MM.1S (cell line): ENCODE results near the gene SPEM2.

Experiments
- DNase-seq: peaks from one replicate; pipeline ENCODE4 v3.0.0-alpha.2; 2015
- H2AFZ ChIP-seq: fragments of 300-600 bp; sonication (generic); 2 replicates; pipeline ENCODE4 v1.6.0; 2016; ENCODE audit warnings: antibody characterized with exemption, low read length
- H3F3A ChIP-seq: fragments of 300-600 bp; sonication (generic); 2 replicates; pipeline ENCODE4 v1.6.1; 2016; ENCODE audit warnings: mild to moderate bottlenecking, antibody characterized with exemption, low read length, moderate library complexity, mixed read lengths; ENCODE audit not compliant: insufficient read depth
- H3K27ac ChIP-seq: fragments of 300-600 bp; sonication (generic); 2 replicates; pipeline ENCODE4 v1.5.1; 2016; ENCODE audit warnings: mild to moderate bottlenecking, low read length
- H3K27me3 ChIP-seq: fragments of 300-600 bp; sonication (generic); replicated peaks from 2 replicates; pipeline ENCODE4 v1.6.0; 2016; ENCODE audit warnings: low read length; ENCODE audit not compliant: insufficient read depth
- H3K36me3 ChIP-seq: fragments of 300-600 bp; sonication (generic); replicated peaks from 2 replicates; pipeline ENCODE4 v1.6.1; 2016; ENCODE audit warnings: mild to moderate bottlenecking, low read length, mixed read lengths; ENCODE audit not compliant: insufficient read depth
- H3K4me1 ChIP-seq: fragments of 300-600 bp; sonication (generic); 2 replicates; pipeline ENCODE4 v1.6.1; 2016; ENCODE audit warnings: low read length, mixed read lengths
- H3K4me2 ChIP-seq: fragments of 300-600 bp; sonication (generic); 2 replicates; pipeline ENCODE4 v1.6.0; 2016; ENCODE audit warnings: low read depth, low read length
- H3K4me3 ChIP-seq: fragments of 300-600 bp; sonication (generic); 2 replicates; pipeline ENCODE4 v1.5.1; 2016; ENCODE audit warnings: low read length, mixed read lengths
- H3K79me2 ChIP-seq: fragments of 300-600 bp; sonication (generic); 2 replicates; pipeline ENCODE4 v1.6.1; 2016; ENCODE audit warnings: mixed run types, low read length, mixed read lengths
- H3K9ac ChIP-seq: fragments of 300-600 bp; sonication (generic); 2 replicates; pipeline ENCODE4 v1.6.1; 2016; ENCODE audit warnings: low read length, mixed read lengths
- H3K9me2 ChIP-seq: fragments of 300-600 bp; sonication (generic); replicated peaks from 2 replicates; pipeline ENCODE4 v1.6.1; 2016; ENCODE audit warnings: mild to moderate bottlenecking, low read length, mixed read lengths; ENCODE audit not compliant: insufficient read depth
- H3K9me3 ChIP-seq: fragments of 300-600 bp; sonication (generic); replicated peaks from 2 replicates; pipeline ENCODE4 v1.6.1; 2016; ENCODE audit warnings: mild to moderate bottlenecking, low read length, mixed read lengths; ENCODE audit not compliant: insufficient read depth
- H4K20me1 ChIP-seq: fragments of 300-600 bp; sonication (generic); 2 replicates; pipeline ENCODE4 v1.6.1; 2016; ENCODE audit warnings: mild to moderate bottlenecking, low read length, moderate library complexity, mixed read lengths; ENCODE audit not compliant: insufficient read depth
- EZH2 ChIP-seq: fragments of 300-600 bp; sonication (generic); optimal IDR thresholded peaks from 2 replicates; pipeline ENCODE3; 2017; ENCODE audit warnings: low read depth, mild to moderate bottlenecking, antibody characterized with exemption, low read length, mixed read lengths
- EZH2phosphoT487 ChIP-seq: fragments of 300-600 bp; sonication (generic); IDR thresholded peaks from 2 replicates; pipeline ENCODE4 v1.6.1; 2018; ENCODE audit warnings: antibody characterized with exemption, low read length
- TF ChIP-seq, protein P1 (sequence below): fragments of 300-600 bp; sonication (generic); IDR thresholded peaks from 2 replicates; pipeline ENCODE4 v1.5.1; 2016; ENCODE audit warnings: antibody characterized with exemption, low read length, mixed read lengths

Gene SPEM2

DNA sequence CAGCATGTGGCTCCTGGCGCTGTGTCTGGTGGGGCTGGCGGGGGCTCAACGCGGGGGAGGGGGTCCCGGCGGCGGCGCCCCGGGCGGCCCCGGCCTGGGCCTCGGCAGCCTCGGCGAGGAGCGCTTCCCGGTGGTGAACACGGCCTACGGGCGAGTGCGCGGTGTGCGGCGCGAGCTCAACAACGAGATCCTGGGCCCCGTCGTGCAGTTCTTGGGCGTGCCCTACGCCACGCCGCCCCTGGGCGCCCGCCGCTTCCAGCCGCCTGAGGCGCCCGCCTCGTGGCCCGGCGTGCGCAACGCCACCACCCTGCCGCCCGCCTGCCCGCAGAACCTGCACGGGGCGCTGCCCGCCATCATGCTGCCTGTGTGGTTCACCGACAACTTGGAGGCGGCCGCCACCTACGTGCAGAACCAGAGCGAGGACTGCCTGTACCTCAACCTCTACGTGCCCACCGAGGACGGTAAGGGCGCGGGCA is 17.1 kb upstream of the SPEM2 start:
- Histone ChIP-seq H3K9me2 (no peaks in the 10 kb centered on the region), H3K27ac (no peak overlapping the region), H3K79me2 (no peaks in the 10 kb centered on the region), H3K9ac (no peak overlapping the region), H3F3A (no peaks in the 10 kb centered on the region), H3K36me3 (no peaks in the 10 kb centered on the region), H3K4me3 (no peak overlapping the region), H3K4me1 (no peaks in the 10 kb centered on the region; the same call in 1 of the 2 replicates), H3K4me2 (no peak overlapping the region), H3K9me3 (no peaks in the 10 kb centered on the region), H3K27me3 (peaks cover 70% of the 10 kb centered on the region), H4K20me1 (no peaks in the 10 kb centered on the region), H2AFZ (no peak overlapping the region)
- no peak for DNase-seq
- TF ChIP-seq, protein P1, sequence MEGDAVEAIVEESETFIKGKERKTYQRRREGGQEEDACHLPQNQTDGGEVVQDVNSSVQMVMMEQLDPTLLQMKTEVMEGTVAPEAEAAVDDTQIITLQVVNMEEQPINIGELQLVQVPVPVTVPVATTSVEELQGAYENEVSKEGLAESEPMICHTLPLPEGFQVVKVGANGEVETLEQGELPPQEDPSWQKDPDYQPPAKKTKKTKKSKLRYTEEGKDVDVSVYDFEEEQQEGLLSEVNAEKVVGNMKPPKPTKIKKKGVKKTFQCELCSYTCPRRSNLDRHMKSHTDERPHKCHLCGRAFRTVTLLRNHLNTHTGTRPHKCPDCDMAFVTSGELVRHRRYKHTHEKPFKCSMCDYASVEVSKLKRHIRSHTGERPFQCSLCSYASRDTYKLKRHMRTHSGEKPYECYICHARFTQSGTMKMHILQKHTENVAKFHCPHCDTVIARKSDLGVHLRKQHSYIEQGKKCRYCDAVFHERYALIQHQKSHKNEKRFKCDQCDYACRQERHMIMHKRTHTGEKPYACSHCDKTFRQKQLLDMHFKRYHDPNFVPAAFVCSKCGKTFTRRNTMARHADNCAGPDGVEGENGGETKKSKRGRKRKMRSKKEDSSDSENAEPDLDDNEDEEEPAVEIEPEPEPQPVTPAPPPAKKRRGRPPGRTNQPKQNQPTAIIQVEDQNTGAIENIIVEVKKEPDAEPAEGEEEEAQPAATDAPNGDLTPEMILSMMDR = no peak
- TF ChIP-seq EZH2 (no peak), EZH2phosphoT487 (no peak)

DNA sequence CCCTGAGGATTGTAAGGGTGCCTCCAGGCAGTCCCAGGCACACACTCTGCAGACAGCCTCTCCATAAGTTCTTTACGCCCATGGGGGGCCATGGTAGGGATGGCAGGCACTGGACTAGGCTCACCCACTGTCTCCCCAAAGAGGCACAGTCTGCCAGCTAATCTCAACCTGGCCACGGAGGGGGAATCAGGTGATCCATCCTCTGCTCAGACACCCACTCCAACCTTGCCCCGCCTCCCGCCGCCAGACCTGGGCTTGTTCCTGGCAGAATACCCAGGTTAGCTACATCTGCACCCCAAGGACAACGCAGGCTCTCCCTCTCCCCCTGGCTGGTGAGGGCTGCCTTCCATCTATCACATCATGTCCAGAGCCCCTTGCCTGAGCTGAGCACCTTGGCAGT is 16.6 kb upstream of the SPEM2 start:
- TF ChIP-seq, protein P1 = no peak
- TF ChIP-seq EZH2phosphoT487 = no peak
- H3F3A ChIP-seq = no peaks in the 10 kb centered on the region
- H2AFZ ChIP-seq = no peak overlapping the region
- no peak overlapping the region for H3K27ac ChIP-seq
- no peak for DNase-seq
- peaks cover 76% of the 10 kb centered on the region for H3K27me3 ChIP-seq
- H3K4me1 ChIP-seq = no peaks in the 10 kb centered on the region; the same call in 1 of the 2 replicates
- H3K79me2 ChIP-seq = no peaks in the 10 kb centered on the region
- no peaks in the 10 kb centered on the region for H3K36me3 ChIP-seq
- H3K9me2 ChIP-seq = no peaks in the 10 kb centered on the region
- H3K4me2 ChIP-seq = no peak overlapping the region
- no peak overlapping the region for H3K9ac ChIP-seq
- H3K9me3 ChIP-seq = no peaks in the 10 kb centered on the region
- H3K4me3 ChIP-seq = no peak overlapping the region
- no peaks in the 10 kb centered on the region for H4K20me1 ChIP-seq

DNA sequence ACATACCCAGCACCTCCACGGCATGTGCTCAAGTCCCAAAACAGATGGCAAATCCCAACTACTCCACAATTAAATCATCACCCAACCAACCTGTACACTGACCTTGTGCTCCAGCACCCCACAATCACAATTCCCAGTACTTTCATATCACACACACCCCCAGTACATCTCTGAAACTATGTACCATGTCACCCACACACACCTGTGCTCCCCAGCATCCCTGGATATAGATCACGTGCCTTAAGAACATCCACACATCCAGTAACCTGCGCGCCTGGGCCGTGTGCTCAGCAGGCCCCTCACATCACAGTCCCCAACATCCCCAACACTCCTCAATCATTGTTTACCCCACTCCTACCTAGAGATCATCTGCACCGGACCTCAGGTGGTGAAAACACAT is 15.7 kb upstream of the SPEM2 start:
- Histone ChIP-seq H3K27ac (no peak overlapping the region), H4K20me1 (no peaks in the 10 kb centered on the region), H3K4me2 (no peak overlapping the region), H3K36me3 (no peaks in the 10 kb centered on the region), H3K9me2 (no peaks in the 10 kb centered on the region), H3F3A (no peaks in the 10 kb centered on the region), H3K4me1 (no peaks in the 10 kb centered on the region; the same call in 1 of the 2 replicates), H3K9ac (no peak overlapping the region), H3K79me2 (no peaks in the 10 kb centered on the region), H2AFZ (no peak overlapping the region), H3K9me3 (no peaks in the 10 kb centered on the region), H3K27me3 (peaks cover 84% of the 10 kb centered on the region), H3K4me3 (no peak overlapping the region)
- TF ChIP-seq EZH2phosphoT487 = no peak
- TF ChIP-seq EZH2 = no peak
- TF ChIP-seq, protein P1 = no peak
- DNase-seq = no peak
